Stimulated activated memory B cell treated with anti-CD40 and anti-IgM and Interleukin-4, amounts not matched to agents 10 μg/mL and 1 μg/mL and 100 μg/mL, for 72 hours (primary cell): ENCODE data around the gene NPR1.
A peak's percentile ranks its signal among the peaks of the same experiment; 100 is the strongest.
"Not testable (repeated sequence)": the region's sequence is repeated elsewhere in the genome, so short reads cannot be mapped to it uniquely, and the experiment has no call there.

Experiments
- ATAC-seq: fragments of 150-1000 bp; cut with Tn5 transposase; 2 replicates; pipeline ENCODE4 v1.10.0; 2021
- H3K27ac Mint-ChIP-seq: one replicate; pipeline ENCODE4 v1.8.0; 2022; ENCODE audit warnings: mild to moderate bottlenecking, mixed read lengths
- H3K27me3 Mint-ChIP-seq: one replicate; pipeline ENCODE4 v1.8.0; 2022; ENCODE audit warnings: mixed read lengths
- H3K36me3 Mint-ChIP-seq: one replicate; pipeline ENCODE4 v1.8.0; 2022; ENCODE audit warnings: mixed read lengths
- H3K4me1 Mint-ChIP-seq: one replicate; pipeline ENCODE4 v1.8.0; 2022; ENCODE audit warnings: mixed read lengths
- H3K4me3 Mint-ChIP-seq: one replicate; pipeline ENCODE4 v1.8.0; 2022; ENCODE audit warnings: mild to moderate bottlenecking, moderate library complexity, mixed read lengths
- H3K9me3 Mint-ChIP-seq: one replicate; pipeline ENCODE4 v1.8.0; 2022; ENCODE audit warnings: mixed read lengths

NPR1 gene

GRCh38 chr1:153662269-153662668, 16.2 kb upstream of the NPR1 start:
- H3K4me1 Mint-ChIP-seq, result peaks cover 20% of the 10 kb centered on the region
- peaks cover 50% of the 10 kb centered on the region for H3K36me3 Mint-ChIP-seq
- no peaks in the 10 kb centered on the region for H3K9me3 Mint-ChIP-seq
- H3K4me3 Mint-ChIP-seq, result no peak overlapping the region
- H3K27ac Mint-ChIP-seq, result no peak overlapping the region
- no peak for ATAC-seq
- H3K27me3 Mint-ChIP-seq, result no peaks in the 10 kb centered on the region

GRCh38 chr1:153663211-153663610, 15.3 kb upstream of the NPR1 start:
- ATAC-seq, result no peak
- Mint-ChIP-seq H3K4me3 (no peak overlapping the region), H3K27me3 (no peaks in the 10 kb centered on the region), H3K27ac (no peak overlapping the region), H3K36me3 (peaks cover 60% of the 10 kb centered on the region), H3K9me3 (no peaks in the 10 kb centered on the region), H3K4me1 (peaks cover 20% of the 10 kb centered on the region)

GRCh38 chr1:153667439-153667838, 11.0 kb upstream of the NPR1 start:
- ATAC-seq, result no peak
- H3K4me1 Mint-ChIP-seq, result peaks cover 11% of the 10 kb centered on the region
- no peak overlapping the region for H3K27ac Mint-ChIP-seq
- no peaks in the 10 kb centered on the region for H3K9me3 Mint-ChIP-seq
- peaks cover 62% of the 10 kb centered on the region for H3K36me3 Mint-ChIP-seq
- no peaks in the 10 kb centered on the region for H3K27me3 Mint-ChIP-seq
- no peak overlapping the region for H3K4me3 Mint-ChIP-seq

- not testable (repeated sequence) for H3K27me3 Mint-ChIP-seq, ATAC-seq, H3K9me3 Mint-ChIP-seq, H3K27ac Mint-ChIP-seq, H3K4me3 Mint-ChIP-seq
- Mint-ChIP-seq H3K36me3 (peaks cover 59% of the 10 kb centered on the region), H3K4me1 (peaks cover 12% of the 10 kb centered on the region)
Measured at GRCh38 chr1:153668672-153669071, 9.8 kb upstream of the NPR1 start.

GRCh38 chr1:153669606-153670005, 8.9 kb upstream of the NPR1 start:
- Mint-ChIP-seq H3K27me3 (no peaks in the 10 kb centered on the region), H3K4me1 (peaks cover 12% of the 10 kb centered on the region), H3K27ac (no peak overlapping the region), H3K4me3 (no peak overlapping the region), H3K36me3 (peaks cover 52% of the 10 kb centered on the region), H3K9me3 (no peaks in the 10 kb centered on the region)
- no peak for ATAC-seq

- Mint-ChIP-seq H3K4me1 (peaks cover 12% of the 10 kb centered on the region), H3K9me3 (no peaks in the 10 kb centered on the region), H3K27me3 (no peaks in the 10 kb centered on the region), H3K36me3 (peaks cover 45% of the 10 kb centered on the region), H3K27ac (no peak overlapping the region), H3K4me3 (no peak overlapping the region)
- no peak for ATAC-seq
Measured at GRCh38 chr1:153670257-153670858, 8.1 kb upstream of the NPR1 start.

GRCh38 chr1:153670859-153671627, 7.4 kb upstream of the NPR1 start, which contains the start of gene ILF2:
Gene ILF2 (minus strand): TSS chr1:153670993. CDS start chr1:153670922, 71 bp downstream.
- Mint-ChIP-seq H3K27ac (no peak within 1 kb of the TSS), H3K4me3 (no peak within 1 kb of the TSS), H3K9me3 (no peaks in the 10 kb centered on the region), H3K27me3 (peaks cover 1% of the 10 kb centered on the region), H3K36me3 (peaks cover 41% of the 10 kb centered on the region), H3K4me1 (peaks cover 12% of the 10 kb centered on the region)
- ATAC-seq, result peak; percentile 99

- not testable (repeated sequence) for H3K9me3 Mint-ChIP-seq, H3K27me3 Mint-ChIP-seq, H3K4me3 Mint-ChIP-seq, H3K27ac Mint-ChIP-seq
- peak; percentile 59 for ATAC-seq
- Mint-ChIP-seq H3K4me1 (peaks cover 12% of the 10 kb centered on the region), H3K36me3 (peaks cover 33% of the 10 kb centered on the region)
Measured at GRCh38 chr1:153671628-153672353, 6.7 kb upstream of the NPR1 start.

- no peak for ATAC-seq
- Mint-ChIP-seq H3K27ac (no peak overlapping the region), H3K9me3 (no peaks in the 10 kb centered on the region), H3K27me3 (peaks cover 26% of the 10 kb centered on the region), H3K36me3 (peaks cover 16% of the 10 kb centered on the region), H3K4me3 (peak overlapping the region; percentile 1), H3K4me1 (peaks cover 19% of the 10 kb centered on the region)
Measured at GRCh38 chr1:153673511-153673910, 5.0 kb upstream of the NPR1 start.

GRCh38 chr1:153677718-153678518, 570 bp upstream of the NPR1 start:
- peak overlapping the region; percentile 77 for H3K27ac Mint-ChIP-seq
- peaks cover 57% of the 10 kb centered on the region for H3K27me3 Mint-ChIP-seq
- H3K9me3 Mint-ChIP-seq, result no peaks in the 10 kb centered on the region
- ATAC-seq, result peak; percentile 59
- peaks cover 30% of the 10 kb centered on the region for H3K4me1 Mint-ChIP-seq
- H3K4me3 Mint-ChIP-seq, result peak overlapping the region; percentile 83
- peaks cover 7% of the 10 kb centered on the region for H3K36me3 Mint-ChIP-seq

- peak; percentile 60 for ATAC-seq
- Mint-ChIP-seq H3K4me3 (peak overlapping the region; percentile 83), H3K36me3 (peaks cover 15% of the 10 kb centered on the region), H3K4me1 (peaks cover 30% of the 10 kb centered on the region), H3K27ac (peak overlapping the region; percentile 12), H3K27me3 (peaks cover 69% of the 10 kb centered on the region), H3K9me3 (no peaks in the 10 kb centered on the region)
Measured at GRCh38 chr1:153679337-153680119, 1.0 kb downstream of the NPR1 start.

GRCh38 chr1:153680120-153680403, 1.6 kb downstream of the NPR1 start:
- H3K27ac Mint-ChIP-seq, result peak overlapping the region; percentile 12
- H3K36me3 Mint-ChIP-seq, result peaks cover 15% of the 10 kb centered on the region
- no peaks in the 10 kb centered on the region for H3K9me3 Mint-ChIP-seq
- H3K4me1 Mint-ChIP-seq, result peaks cover 30% of the 10 kb centered on the region
- peaks cover 71% of the 10 kb centered on the region for H3K27me3 Mint-ChIP-seq
- H3K4me3 Mint-ChIP-seq, result peak overlapping the region; percentile 83
- ATAC-seq, result no peak

GRCh38 chr1:153682730-153683129, 4.2 kb downstream of the NPR1 start:
- H3K36me3 Mint-ChIP-seq, result peaks cover 23% of the 10 kb centered on the region
- H3K4me3 Mint-ChIP-seq, result no peak overlapping the region
- ATAC-seq, result no peak
- no peak overlapping the region for H3K27ac Mint-ChIP-seq
- peaks cover 66% of the 10 kb centered on the region for H3K27me3 Mint-ChIP-seq
- H3K4me1 Mint-ChIP-seq, result peaks cover 25% of the 10 kb centered on the region
- no peaks in the 10 kb centered on the region for H3K9me3 Mint-ChIP-seq

GRCh38 chr1:153683854-153684253, 5.4 kb downstream of the NPR1 start:
- Mint-ChIP-seq H3K27ac (no peak overlapping the region), H3K36me3 (peaks cover 34% of the 10 kb centered on the region), H3K27me3 (peaks cover 55% of the 10 kb centered on the region), H3K4me3 (no peak overlapping the region), H3K4me1 (peaks cover 25% of the 10 kb centered on the region), H3K9me3 (no peaks in the 10 kb centered on the region)
- no peak for ATAC-seq
